Stomach (tissue), 4 donors: Measurements from ENCODE around the gene CRABP2.

Experiments used
- CTCF ChIP-seq, 7 experiments: fragments of 450-650 bp in 4 of 7; fragments of 200-600 bp in 3 of 7; sonication (generic) in 3 of 7; IDR thresholded peaks; one replicate each; pipeline ENCODE4 v1.5.1; 2016 to 2019; ENCODE audit warnings: antibody characterized with exemption in 7 of 7, control low read depth in 2 of 7, mild to moderate bottlenecking in 1 of 7
- EP300 ChIP-seq: sonication (generic); formaldehyde crosslinking; IDR thresholded peaks from one replicate; pipeline ENCODE4 v1.6.1; 2017; ENCODE audit warnings: antibody characterized with exemption
- POLR2A ChIP-seq, 4 donors: fragments of 450-650 bp; IDR thresholded peaks; one replicate each; pipeline ENCODE4 v1.6.1; 2016; ENCODE audit warnings: antibody characterized with exemption in 4 of 4, control low read depth in 2 of 4, mild to moderate bottlenecking in 1 of 4, moderate library complexity in 1 of 4
- POLR2AphosphoS5 ChIP-seq, 3 donors: sonication (generic); formaldehyde crosslinking; IDR thresholded peaks; one replicate each; pipeline ENCODE4 v1.6.1; 2016; ENCODE audit warnings: antibody characterized with exemption in 3 of 3

DNA sequence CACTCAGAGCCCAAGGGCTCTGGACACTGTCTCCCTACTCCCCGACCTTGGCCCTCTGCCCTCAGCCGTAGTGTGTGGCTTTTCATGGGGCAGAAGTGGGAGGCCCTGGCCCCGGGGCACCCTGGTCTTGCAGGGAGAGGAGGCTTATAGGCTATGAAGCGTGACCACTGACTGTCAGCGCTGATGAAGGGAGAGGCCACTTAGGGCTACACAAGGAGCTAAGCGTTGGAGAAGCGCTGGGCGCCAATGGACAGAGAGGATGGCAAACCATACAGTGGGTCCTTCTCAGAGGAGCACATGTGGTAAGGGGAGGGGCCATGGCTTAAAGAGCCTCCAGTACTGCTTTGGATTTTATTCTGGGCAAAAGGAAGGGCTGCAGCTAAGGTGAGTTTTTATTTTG is 7.9 kb downstream of the CRABP2 start:
- TF ChIP-seq CTCF (IDR thresholded peaks at IDR 0.05) (no peak), EP300 (no peak), POLR2AphosphoS5 (IDR thresholded peaks at IDR 0.05) (no peak), POLR2A (IDR thresholded peaks at IDR 0.05) (no peak)
